Chondrocyte (in vitro differentiated cells): ENCODE results near the gene NPR3. TPM values are rescaled to one million over a fixed set of nuclear protein-coding genes. Genes with fewer than 3 reads are reported as not detected.

Experiments used
- DNase-seq: peaks from one replicate; pipeline ENCODE4 v3.0.0; 2021; ENCODE audit warnings: mixed read lengths, low spot score
- H3K27ac Mint-ChIP-seq: one replicate; pipeline ENCODE4 v1.8.0; 2021; ENCODE audit warnings: mild to moderate bottlenecking, moderate library complexity, mixed read lengths; ENCODE audit not compliant: unreplicated experiment
- H3K27me3 Mint-ChIP-seq: 2 replicates; pipeline ENCODE4 v1.8.0; 2021; ENCODE audit warnings: low read depth, mixed read lengths
- H3K36me3 Mint-ChIP-seq: 2 replicates; pipeline ENCODE4 v1.8.0; 2021; ENCODE audit warnings: low read depth, mixed read lengths
- H3K4me1 Mint-ChIP-seq: 2 replicates; pipeline ENCODE4 v1.8.0; 2021; ENCODE audit warnings: low read depth, mild to moderate bottlenecking, mixed read lengths
- H3K4me3 Mint-ChIP-seq: one replicate; pipeline ENCODE4 v1.8.0; 2021; ENCODE audit warnings: mild to moderate bottlenecking, moderate library complexity, mixed read lengths; ENCODE audit not compliant: unreplicated experiment
- H3K9me3 Mint-ChIP-seq: 2 replicates; pipeline ENCODE4 v1.8.0; 2021; ENCODE audit warnings: low read depth, mixed read lengths
- total RNA-seq: library from RNA; stranded (reverse); gene quantifications from 3 replicates; pipeline ENCODE4 v1.2.1, GENCODE V29; 2021
- TF ChIP-seq, protein P1 (sequence below): fragments of 200-600 bp; sonication (generic); IDR thresholded peaks from 2 replicates; pipeline ENCODE4 v1.5.0; 2021; ENCODE audit warnings: antibody characterized with exemption, mild to moderate bottlenecking, moderate library complexity

NPR3 gene
- total RNA-seq, 1 donor from 2014 or later: 261 TPM

- H3K4me3 Mint-ChIP-seq: no peak overlapping the region
- H3K4me1 Mint-ChIP-seq: peaks cover 51% of the 10 kb centered on the region
- TF ChIP-seq, protein P1, sequence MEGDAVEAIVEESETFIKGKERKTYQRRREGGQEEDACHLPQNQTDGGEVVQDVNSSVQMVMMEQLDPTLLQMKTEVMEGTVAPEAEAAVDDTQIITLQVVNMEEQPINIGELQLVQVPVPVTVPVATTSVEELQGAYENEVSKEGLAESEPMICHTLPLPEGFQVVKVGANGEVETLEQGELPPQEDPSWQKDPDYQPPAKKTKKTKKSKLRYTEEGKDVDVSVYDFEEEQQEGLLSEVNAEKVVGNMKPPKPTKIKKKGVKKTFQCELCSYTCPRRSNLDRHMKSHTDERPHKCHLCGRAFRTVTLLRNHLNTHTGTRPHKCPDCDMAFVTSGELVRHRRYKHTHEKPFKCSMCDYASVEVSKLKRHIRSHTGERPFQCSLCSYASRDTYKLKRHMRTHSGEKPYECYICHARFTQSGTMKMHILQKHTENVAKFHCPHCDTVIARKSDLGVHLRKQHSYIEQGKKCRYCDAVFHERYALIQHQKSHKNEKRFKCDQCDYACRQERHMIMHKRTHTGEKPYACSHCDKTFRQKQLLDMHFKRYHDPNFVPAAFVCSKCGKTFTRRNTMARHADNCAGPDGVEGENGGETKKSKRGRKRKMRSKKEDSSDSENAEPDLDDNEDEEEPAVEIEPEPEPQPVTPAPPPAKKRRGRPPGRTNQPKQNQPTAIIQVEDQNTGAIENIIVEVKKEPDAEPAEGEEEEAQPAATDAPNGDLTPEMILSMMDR: no peak
- H3K9me3 Mint-ChIP-seq: peaks cover 2% of the 10 kb centered on the region
- H3K36me3 Mint-ChIP-seq: peaks cover 28% of the 10 kb centered on the region
- no peaks in the 10 kb centered on the region for H3K27me3 Mint-ChIP-seq
- DNase-seq: no peak
- H3K27ac Mint-ChIP-seq: peak overlapping the region; percentile 68
Observed at GRCh38 chr5:32754284-32754683, 43.2 kb downstream of the NPR3 start.

DNA sequence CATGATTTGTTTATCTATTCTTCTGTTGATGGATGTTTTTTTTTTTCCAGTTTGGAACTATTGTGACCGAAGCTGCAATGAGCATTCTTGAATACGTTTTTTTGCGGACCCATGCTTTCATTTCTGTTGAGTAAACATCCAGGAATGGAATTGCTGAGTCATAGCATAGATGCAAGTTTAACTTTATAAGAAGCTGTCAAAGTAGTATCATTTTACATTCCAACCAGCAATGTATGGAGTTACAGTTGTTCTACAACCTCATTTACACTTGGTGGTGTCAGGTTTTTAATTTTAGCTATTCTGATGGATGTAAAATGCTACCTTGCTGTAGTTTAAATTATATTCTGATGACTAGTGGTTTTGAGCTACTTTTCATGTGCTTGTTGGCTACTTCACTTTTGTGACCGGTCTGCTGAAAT is 49.0 kb downstream of the NPR3 start:
- no peak for DNase-seq
- TF ChIP-seq, protein P1: no peak
- Mint-ChIP-seq H3K27ac (peak overlapping the region; percentile 91), H3K4me3 (peak overlapping the region; percentile 65), H3K36me3 (peaks cover 40% of the 10 kb centered on the region), H3K27me3 (no peaks in the 10 kb centered on the region), H3K9me3 (peaks cover 6% of the 10 kb centered on the region), H3K4me1 (peaks cover 56% of the 10 kb centered on the region)

- TF ChIP-seq, protein P1: no peak
- Mint-ChIP-seq H3K27ac (peak overlapping the region; percentile 68), H3K9me3 (peaks cover 6% of the 10 kb centered on the region), H3K27me3 (no peaks in the 10 kb centered on the region), H3K4me1 (peaks cover 73% of the 10 kb centered on the region), H3K36me3 (peaks cover 51% of the 10 kb centered on the region), H3K4me3 (no peak overlapping the region)
- no peak for DNase-seq
Observed at GRCh38 chr5:32765266-32765665, 54.1 kb downstream of the NPR3 start.

DNA sequence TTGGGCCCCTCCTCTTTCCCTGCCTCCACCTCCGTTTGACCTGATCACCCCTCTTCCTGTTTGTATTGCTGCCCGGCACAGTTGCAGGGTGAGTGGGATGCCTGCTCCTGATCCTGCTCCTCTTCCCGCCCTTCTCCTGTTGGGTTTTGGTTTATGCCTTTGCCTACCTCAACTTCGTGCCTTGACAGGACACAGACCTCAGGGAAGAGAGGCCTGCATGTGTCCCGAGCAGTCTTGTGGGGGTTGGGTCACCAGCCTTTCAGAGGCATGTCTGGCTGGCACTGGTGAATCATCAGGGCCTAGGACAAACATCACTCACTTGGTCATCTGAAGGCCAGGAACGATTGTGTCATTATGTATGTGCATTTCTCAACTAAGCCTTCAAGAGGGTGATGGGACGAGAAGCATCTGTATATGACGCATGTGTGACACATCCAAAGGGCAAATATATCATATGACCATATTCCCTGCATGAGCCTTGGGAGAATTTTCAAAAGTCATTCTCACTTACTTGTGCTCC is 56.9 kb downstream of the NPR3 start:
- Mint-ChIP-seq H3K4me3 (peak overlapping the region; percentile 50), H3K27me3 (no peaks in the 10 kb centered on the region), H3K4me1 (peaks cover 79% of the 10 kb centered on the region), H3K27ac (peak overlapping the region; percentile 98), H3K9me3 (peaks cover 6% of the 10 kb centered on the region), H3K36me3 (peaks cover 45% of the 10 kb centered on the region)
- TF ChIP-seq, protein P1: no peak
- no peak for DNase-seq

GRCh38 chr5:32769711-32770110 is 58.6 kb downstream of the NPR3 start:
- TF ChIP-seq, protein P1: no peak
- Mint-ChIP-seq H3K4me1 (peaks cover 88% of the 10 kb centered on the region), H3K27me3 (no peaks in the 10 kb centered on the region), H3K9me3 (peaks cover 7% of the 10 kb centered on the region), H3K4me3 (no peak overlapping the region), H3K27ac (peak overlapping the region; percentile 60), H3K36me3 (peaks cover 50% of the 10 kb centered on the region)
- DNase-seq: no peak
